Hepatocyte (in vitro differentiated cells): Measurements from ENCODE around the gene ALPL. TPM values are rescaled to one million over a fixed set of nuclear protein-coding genes. Genes with fewer than 3 reads are reported as not detected.
"Not testable (repeated sequence)": the region's sequence is repeated elsewhere in the genome, so short reads cannot be mapped to it uniquely, and the experiment has no call there.

Source experiments
- DNase-seq: peaks from one replicate; pipeline ENCODE4 v3.0.0-alpha.2; 2016; ENCODE audit warnings: low spot score
- H2AFZ ChIP-seq: fragments of 200-600 bp; sonication (generic); 2 replicates; pipeline ENCODE4 v1.6.0; 2016; ENCODE audit warnings: antibody characterized with exemption, mild to moderate bottlenecking
- H3K27ac ChIP-seq: fragments of 200-600 bp; sonication (generic); 2 replicates; pipeline ENCODE4 v1.5.1; 2016; ENCODE audit warnings: mild to moderate bottlenecking
- H3K27me3 ChIP-seq: fragments of 200-600 bp; sonication (generic); 2 replicates; pipeline ENCODE4 v1.6.1; 2016
- H3K36me3 ChIP-seq: fragments of 200-600 bp; sonication (generic); replicated peaks from 2 replicates; pipeline ENCODE4 v1.5.1; 2016; ENCODE audit warnings: low read depth; ENCODE audit not compliant: insufficient read depth
- H3K4me1 ChIP-seq: fragments of 200-600 bp; sonication (generic); 2 replicates; pipeline ENCODE4 v1.5.1; 2016; ENCODE audit warnings: mild to moderate bottlenecking, moderate library complexity; ENCODE audit not compliant: insufficient read depth
- H3K4me2 ChIP-seq: fragments of 200-600 bp; sonication (generic); 2 replicates; pipeline ENCODE4 v1.6.0; 2016
- H3K4me3 ChIP-seq: fragments of 200-600 bp; sonication (generic); 2 replicates; pipeline ENCODE4 v1.5.1; 2016; ENCODE audit warnings: mild to moderate bottlenecking
- H3K79me2 ChIP-seq: fragments of 200-600 bp; sonication (generic); 2 replicates; pipeline ENCODE4 v1.6.0; 2017; ENCODE audit warnings: mild to moderate bottlenecking
- H3K9me2 ChIP-seq: fragments of 200-600 bp; sonication (generic); replicated peaks from 2 replicates; pipeline ENCODE4 v1.6.0; 2017; ENCODE audit warnings: mild to moderate bottlenecking; ENCODE audit not compliant: insufficient read depth
- H3K9me3 ChIP-seq: fragments of 200-600 bp; sonication (generic); 2 replicates; pipeline ENCODE4 v1.5.1; 2016; ENCODE audit warnings: low read depth, mild to moderate bottlenecking
- H4K20me1 ChIP-seq: fragments of 200-600 bp; sonication (generic); 2 replicates; pipeline ENCODE4 v1.6.0; 2016; ENCODE audit warnings: mild to moderate bottlenecking; ENCODE audit not compliant: insufficient read depth, poor library complexity, severe bottlenecking
- EZH2 ChIP-seq: fragments of 200-600 bp; sonication (generic); IDR thresholded peaks from 2 replicates; pipeline ENCODE4 v1.6.1; 2016; ENCODE audit warnings: antibody characterized with exemption, mild to moderate bottlenecking, borderline replicate concordance
- EZH2phosphoT487 ChIP-seq: fragments of 200-600 bp; sonication (generic); IDR thresholded peaks from one replicate; pipeline ENCODE4 v1.6.1; 2018; ENCODE audit warnings: antibody characterized with exemption, mild to moderate bottlenecking, low read depth, moderate library complexity; ENCODE audit not compliant: unreplicated experiment, severe bottlenecking
- WGBS: methylation state at CpG from one replicate; pipeline ENCODE4 v1.1.6; 2016; ENCODE audit warnings: low lambda C conversion rate; ENCODE audit errors: missing lambda C conversion rate; 5-methylcytosine and 5-hydroxymethylcytosine counted together
- polyA plus RNA-seq: library from polyadenylated mRNA; unstranded; fragments of >200 nt; fragmentation: Nextera tagmentation; extraction: Ambion mirVana; gene quantifications from 2 replicates; pipeline ENCODE4 v1.2.1, GENCODE V29; 2016
- total RNA-seq: library from RNA; depleted of rRNA; stranded (reverse); fragments of >200 nt; gene quantifications from 2 replicates; pipeline ENCODE4 v1.2.3, GENCODE V29; 2014
- TF ChIP-seq, protein P1 (sequence below): fragments of 200-600 bp; sonication (generic); IDR thresholded peaks from 2 replicates; pipeline ENCODE4 v1.5.1; 2016; ENCODE audit warnings: antibody characterized with exemption, mild to moderate bottlenecking; ENCODE audit not compliant: poor library complexity

Gene ALPL
- total and polyA plus RNA-seq, 2 experiments from 2014 or later = 2.2 to 6.0 TPM

DNA sequence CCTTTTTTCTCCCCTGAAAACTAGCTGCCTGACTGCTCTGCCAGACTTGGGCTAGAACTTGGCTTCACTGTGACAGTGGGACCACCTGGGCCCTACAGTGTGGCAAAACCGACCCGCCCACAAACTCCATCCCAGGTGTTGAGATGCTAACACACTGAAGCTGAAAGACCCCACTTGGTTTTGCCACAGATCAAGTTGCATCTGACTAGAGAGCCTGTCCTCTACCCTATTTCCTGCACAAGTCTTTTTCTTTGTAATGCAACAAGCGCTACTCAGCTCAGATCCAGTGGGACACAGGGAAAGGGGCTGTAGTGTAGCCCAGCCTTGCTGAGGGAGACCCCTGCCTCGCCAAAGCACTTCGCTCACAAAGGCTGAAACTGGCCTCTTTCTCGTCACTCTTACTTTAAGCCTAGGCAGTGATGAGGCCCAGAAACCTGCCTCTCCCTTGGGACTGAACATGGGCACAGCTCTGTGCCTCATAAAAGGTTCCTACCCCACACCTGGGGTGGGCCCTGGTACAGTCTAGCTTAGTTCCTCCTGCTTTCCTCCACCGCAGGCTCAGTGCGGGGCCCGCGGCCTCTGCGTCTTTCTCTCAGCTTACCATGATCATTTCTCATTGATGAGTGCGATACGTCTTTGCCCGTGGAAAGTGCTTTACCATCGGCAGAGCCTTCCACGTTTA is 9.7 kb downstream of the ALPL start:
- no peaks in the 10 kb centered on the region for H3K9me2 ChIP-seq
- H3K79me2 ChIP-seq = no peaks in the 10 kb centered on the region
- no peaks in the 10 kb centered on the region for H3K36me3 ChIP-seq
- no peak overlapping the region for H3K27ac ChIP-seq
- 91% methylated on average over 16 of the region's 16 CpGs for WGBS
- H4K20me1 ChIP-seq = no peaks in the 10 kb centered on the region
- H3K4me3 ChIP-seq = no peak overlapping the region
- TF ChIP-seq EZH2phosphoT487 (no peak), EZH2 (no peak)
- TF ChIP-seq, protein P1, sequence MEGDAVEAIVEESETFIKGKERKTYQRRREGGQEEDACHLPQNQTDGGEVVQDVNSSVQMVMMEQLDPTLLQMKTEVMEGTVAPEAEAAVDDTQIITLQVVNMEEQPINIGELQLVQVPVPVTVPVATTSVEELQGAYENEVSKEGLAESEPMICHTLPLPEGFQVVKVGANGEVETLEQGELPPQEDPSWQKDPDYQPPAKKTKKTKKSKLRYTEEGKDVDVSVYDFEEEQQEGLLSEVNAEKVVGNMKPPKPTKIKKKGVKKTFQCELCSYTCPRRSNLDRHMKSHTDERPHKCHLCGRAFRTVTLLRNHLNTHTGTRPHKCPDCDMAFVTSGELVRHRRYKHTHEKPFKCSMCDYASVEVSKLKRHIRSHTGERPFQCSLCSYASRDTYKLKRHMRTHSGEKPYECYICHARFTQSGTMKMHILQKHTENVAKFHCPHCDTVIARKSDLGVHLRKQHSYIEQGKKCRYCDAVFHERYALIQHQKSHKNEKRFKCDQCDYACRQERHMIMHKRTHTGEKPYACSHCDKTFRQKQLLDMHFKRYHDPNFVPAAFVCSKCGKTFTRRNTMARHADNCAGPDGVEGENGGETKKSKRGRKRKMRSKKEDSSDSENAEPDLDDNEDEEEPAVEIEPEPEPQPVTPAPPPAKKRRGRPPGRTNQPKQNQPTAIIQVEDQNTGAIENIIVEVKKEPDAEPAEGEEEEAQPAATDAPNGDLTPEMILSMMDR = no peak
- DNase-seq = no peak
- H3K4me2 ChIP-seq = no peak overlapping the region
- no peak overlapping the region for H2AFZ ChIP-seq
- no peaks in the 10 kb centered on the region for H3K27me3 ChIP-seq
- H3K4me1 ChIP-seq = no peaks in the 10 kb centered on the region
- no peaks in the 10 kb centered on the region for H3K9me3 ChIP-seq

DNA sequence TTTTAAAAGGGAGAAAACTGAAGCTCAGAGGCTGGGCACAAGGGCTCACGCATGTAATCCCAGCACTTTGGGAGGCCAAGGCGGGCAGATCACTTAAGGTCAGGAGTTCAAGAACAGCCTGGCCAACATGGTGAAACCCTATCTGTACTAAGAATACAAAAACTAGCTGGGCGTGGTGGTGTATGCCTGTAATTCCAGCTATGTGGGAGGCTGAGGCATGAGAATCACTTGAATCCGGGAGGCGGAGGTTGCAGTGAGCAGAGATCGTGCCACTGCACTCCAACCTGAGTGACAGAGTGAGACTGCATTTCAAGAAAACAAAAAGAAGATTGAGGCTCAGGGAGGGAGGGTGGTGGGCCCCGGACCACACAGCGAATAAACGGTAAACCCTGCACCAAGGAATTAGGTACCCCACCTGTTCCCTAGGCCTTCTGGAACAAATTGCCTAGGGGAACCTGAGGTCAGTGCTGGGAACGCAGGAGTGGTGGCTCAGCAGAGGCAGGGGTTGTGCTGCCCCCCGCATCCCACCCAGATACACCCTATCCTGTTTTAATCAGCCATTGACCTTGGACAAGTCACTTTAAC is 10.4 kb downstream of the ALPL start:
- not testable (repeated sequence) for H3K36me3 ChIP-seq, H3K27me3 ChIP-seq, H3K4me1 ChIP-seq, H3K9me3 ChIP-seq, H4K20me1 ChIP-seq, H2AFZ ChIP-seq, H3K4me2 ChIP-seq, H3K9me2 ChIP-seq, H3K79me2 ChIP-seq, DNase-seq, H3K4me3 ChIP-seq, H3K27ac ChIP-seq
- WGBS = 91% methylated on average over 10 of the region's 11 CpGs

DNA sequence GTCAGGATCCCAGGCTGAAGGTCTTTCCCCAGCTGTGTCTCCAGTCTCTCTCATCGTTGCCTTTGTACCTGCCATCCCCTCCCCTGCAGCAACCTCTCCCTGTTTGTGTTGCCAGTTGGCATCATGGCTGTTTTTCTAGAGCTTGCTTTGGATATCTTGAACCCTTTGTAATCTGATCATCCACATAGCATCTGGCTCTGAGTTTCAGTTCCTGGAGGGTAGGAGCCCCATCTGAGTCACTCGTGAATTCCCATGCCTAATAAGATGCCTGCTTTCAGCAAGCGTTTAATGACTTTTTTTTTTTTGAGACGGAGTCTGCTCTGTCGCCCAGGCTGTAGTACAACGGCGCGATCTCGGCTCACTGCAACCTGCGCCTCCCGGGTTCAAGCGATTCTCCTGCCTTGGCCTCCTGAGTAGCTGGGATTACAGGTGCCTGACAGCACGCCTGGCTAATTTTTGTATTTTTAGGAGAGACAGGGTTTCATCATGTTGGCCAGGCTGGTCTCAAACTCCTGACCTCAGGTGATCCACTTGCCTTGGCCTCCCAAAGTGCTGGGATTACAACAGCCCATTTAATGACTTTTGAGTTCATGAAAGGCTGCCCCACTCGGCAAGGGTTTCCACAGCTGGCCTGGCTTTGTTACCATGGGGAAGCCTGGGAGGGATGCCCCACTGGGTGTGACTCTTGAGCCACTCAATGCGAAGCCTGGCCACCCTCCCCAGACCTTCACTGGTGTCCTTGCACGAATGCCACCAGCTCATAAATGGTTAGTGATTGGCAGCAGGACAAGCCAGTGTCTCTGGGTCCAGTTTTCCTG is 11.9 kb downstream of the ALPL start:
- Histone ChIP-seq H3K9me2 (no peaks in the 10 kb centered on the region), H3K9me3 (no peaks in the 10 kb centered on the region), H3K79me2 (no peaks in the 10 kb centered on the region), H3K36me3 (no peaks in the 10 kb centered on the region), H3K27ac (no peak overlapping the region), H4K20me1 (no peaks in the 10 kb centered on the region), H3K4me1 (no peaks in the 10 kb centered on the region), H3K4me2 (no peak overlapping the region), H3K27me3 (no peaks in the 10 kb centered on the region), H3K4me3 (no peak overlapping the region), H2AFZ (no peak overlapping the region)
- 84% methylated on average over 16 of the region's 16 CpGs for WGBS
- no peak for TF ChIP-seq EZH2
- no peak for TF ChIP-seq EZH2phosphoT487
- TF ChIP-seq, protein P1 = no peak
- no peak for DNase-seq

DNA sequence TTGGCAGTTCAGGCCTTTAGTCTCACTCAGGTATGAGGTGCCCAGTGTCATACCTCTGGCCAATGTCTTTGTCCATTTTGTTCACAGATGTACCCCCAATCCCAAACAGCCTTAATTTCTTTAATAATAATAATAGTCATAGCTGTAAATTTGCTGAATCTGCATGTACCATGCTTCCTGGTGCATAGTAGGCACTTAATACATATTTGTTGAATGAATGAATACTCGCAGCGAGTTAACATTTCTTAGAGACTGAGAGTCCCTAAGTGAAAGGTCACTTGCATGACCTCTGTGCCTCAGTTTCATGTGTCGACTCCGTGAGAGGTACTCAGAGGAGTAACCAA is 12.5 kb downstream of the ALPL start:
- H3K4me1 ChIP-seq = no peaks in the 10 kb centered on the region
- no peaks in the 10 kb centered on the region for H3K9me2 ChIP-seq
- H3K27ac ChIP-seq = no peak overlapping the region
- no peak overlapping the region for H3K4me3 ChIP-seq
- no peak overlapping the region for H2AFZ ChIP-seq
- TF ChIP-seq EZH2phosphoT487 (no peak), EZH2 (no peak)
- TF ChIP-seq, protein P1 = no peak
- no peak overlapping the region for H3K4me2 ChIP-seq
- H3K9me3 ChIP-seq = no peaks in the 10 kb centered on the region
- WGBS = 98% methylated on average over 4 of the region's 4 CpGs
- no peaks in the 10 kb centered on the region for H3K79me2 ChIP-seq
- no peak for DNase-seq
- H3K36me3 ChIP-seq = no peaks in the 10 kb centered on the region
- no peaks in the 10 kb centered on the region for H4K20me1 ChIP-seq
- H3K27me3 ChIP-seq = no peaks in the 10 kb centered on the region
